MCF 10A (cell line): ENCODE data around the gene DCBLD1. TPM values are rescaled to one million over a fixed set of nuclear protein-coding genes. Genes with fewer than 3 reads are reported as not detected.

ENCODE experiments used
- BruUV-seq: library from RNA; stranded (reverse); fragments of 400-500 nt; replicated peaks from 2 replicates; lab custom pipeline; 2021; lab: Mats Ljungman, UMichigan
- CTCF ChIA-PET: fragments of 300-600 bp; sonication (Branson Sonifier 250); formaldehyde crosslinking; extraction: SDS; loops from one replicate; lab custom pipeline; 2021; ENCODE audit warnings: antibody characterized with exemption, inconsistent platforms; lab: Yijun Ruan, JAX
- POLR2A ChIA-PET: fragments of 300-600, 350-650 bp; sonication (Branson Sonifier 250); formaldehyde crosslinking; extraction: SDS; loops from one replicate; lab custom pipeline; 2020; ENCODE audit warnings: antibody characterized with exemption, inconsistent platforms; lab: Yijun Ruan, JAX
- DNase-seq: peaks from one replicate; pipeline ENCODE4 v3.0.0-alpha.2; 2018; ENCODE audit not compliant: unreplicated experiment
- H3K27ac Mint-ChIP-seq: one replicate; pipeline ENCODE4 v1.8.0; 2022; ENCODE audit warnings: mild to moderate bottlenecking, low read depth, mixed read lengths; ENCODE audit not compliant: unreplicated experiment
- H3K27me3 Mint-ChIP-seq: one replicate; pipeline ENCODE4 v1.8.0; 2022; ENCODE audit warnings: mixed read lengths; ENCODE audit not compliant: insufficient read depth, unreplicated experiment
- H3K36me3 Mint-ChIP-seq: one replicate; pipeline ENCODE4 v1.8.0; 2022; ENCODE audit warnings: mild to moderate bottlenecking, moderate library complexity, mixed read lengths; ENCODE audit not compliant: insufficient read depth, unreplicated experiment
- H3K4me1 Mint-ChIP-seq: one replicate; pipeline ENCODE4 v1.8.0; 2022; ENCODE audit warnings: mixed read lengths; ENCODE audit not compliant: insufficient read depth, unreplicated experiment
- H3K4me3 Mint-ChIP-seq: one replicate; pipeline ENCODE4 v1.8.0; 2022; ENCODE audit warnings: mild to moderate bottlenecking, moderate library complexity, mixed read lengths; ENCODE audit not compliant: unreplicated experiment
- H3K9me3 Mint-ChIP-seq: one replicate; pipeline ENCODE4 v1.8.0; 2022; ENCODE audit warnings: mixed read lengths; ENCODE audit not compliant: unreplicated experiment
- CTCF ChIP-seq: fragments of 200-600 bp; IDR thresholded peaks from one replicate; pipeline ENCODE4 v1.8.0; 2022; ENCODE audit warnings: antibody characterized with exemption, mild to moderate bottlenecking; ENCODE audit not compliant: unreplicated experiment
- intact Hi-C: fragments of 100-400 bp; cut with micrococcal nuclease; formaldehyde crosslinking; loops from 2 replicates; pipeline ENCODE4 v1.14.1; 2022
- total RNA-seq: library from RNA; stranded (reverse); gene quantifications from 2 replicates; pipeline ENCODE4 v1.2.3, GENCODE V29; 2022

Gene DCBLD1
- total RNA-seq, 1 experiment from 2014 or later, result 25.4 TPM

GRCh38 chr6:117448732-117449485 is 33.6 kb upstream of the DCBLD1 start:
- no peak for TF ChIP-seq CTCF
- Mint-ChIP-seq H3K4me3 (peak overlapping the region; percentile 40), H3K27me3 (no peaks in the 10 kb centered on the region), H3K4me1 (peaks cover 51% of the 10 kb centered on the region), H3K36me3 (peaks cover 12% of the 10 kb centered on the region), H3K9me3 (no peaks in the 10 kb centered on the region), H3K27ac (peak overlapping the region; percentile 82)
- ChIA-PET CTCF (interaction anchor here (0.6 to 5.4 kb wide), 39 partner anchors 11 to 1417 kb away, joined by 3 to 98 read pairs (median 4); partner anchors contain the start of gene ROS1), POLR2A (interaction anchor here (0.6 to 4.0 kb wide), 29 partner anchors 8 to 411 kb away, joined by 3 to 69 read pairs (median 4); partner anchors contain the start of genes DCBLD1, GOPC and ROS1)
- peak; percentile 95 for DNase-seq
- intact Hi-C loops, result loop anchor here (1.0 to 10.0 kb wide), 5 partner anchors 8 to 226 kb away; partner anchors contain the start of genes NUS1 and ROS1
- TSS peak; percentile 94 for BruUV-seq

- peak overlapping the region; percentile 82 for H3K27ac Mint-ChIP-seq
- no peaks in the 10 kb centered on the region for H3K9me3 Mint-ChIP-seq
- DNase-seq, result peak; percentile 78
- BruUV-seq, result no TSS peak
- CTCF ChIA-PET, result interaction anchor here (0.5 to 5.4 kb wide), 53 partner anchors 9 to 1416 kb away, joined by 3 to 98 read pairs (median 4); partner anchors contain the start of genes GOPC and ROS1
- intact Hi-C loops, result loop anchor here (1.0 to 10.0 kb wide), 9 partner anchors 8 to 383 kb away; partner anchors contain the start of gene NUS1
- peak; percentile 65 for TF ChIP-seq CTCF
- peaks cover 43% of the 10 kb centered on the region for H3K4me1 Mint-ChIP-seq
- H3K27me3 Mint-ChIP-seq, result no peaks in the 10 kb centered on the region
- peaks cover 12% of the 10 kb centered on the region for H3K36me3 Mint-ChIP-seq
- H3K4me3 Mint-ChIP-seq, result no peak overlapping the region
- POLR2A ChIA-PET, result interaction anchor here (0.6 to 4.0 kb wide), 30 partner anchors 8 to 410 kb away, joined by 3 to 69 read pairs (median 4); partner anchors contain the start of genes DCBLD1, GOPC and ROS1
Observed at GRCh38 chr6:117449549-117450439, 32.7 kb upstream of the DCBLD1 start.

GRCh38 chr6:117451671-117452070 is 30.8 kb upstream of the DCBLD1 start:
- H3K27ac Mint-ChIP-seq, result peak overlapping the region; percentile 82
- DNase-seq, result peak; percentile 68
- H3K4me1 Mint-ChIP-seq, result peaks cover 38% of the 10 kb centered on the region
- no peaks in the 10 kb centered on the region for H3K9me3 Mint-ChIP-seq
- no TSS peak for BruUV-seq
- H3K36me3 Mint-ChIP-seq, result peaks cover 12% of the 10 kb centered on the region
- TF ChIP-seq CTCF, result no peak
- ChIA-PET CTCF (interaction anchor here (0.5 to 5.4 kb wide), 13 partner anchors 8 to 1472 kb away, joined by 3 to 98 read pairs (median 5); no protein-coding TSS in a partner anchor), POLR2A (interaction anchor here (1.0 to 1.8 kb wide), 5 partner anchors 10 to 44 kb away, joined by 3 to 10 read pairs (median 5); partner anchors contain the start of gene DCBLD1)
- H3K27me3 Mint-ChIP-seq, result no peaks in the 10 kb centered on the region
- intact Hi-C loops, result loop anchor here (5.0 kb wide), 3 partner anchors 46 to 381 kb away; no protein-coding TSS in a partner anchor
- H3K4me3 Mint-ChIP-seq, result peak overlapping the region; percentile 18
